ENCODE data around the gene RPP25. TPM values are rescaled to one million over a fixed set of nuclear protein-coding genes. Genes with fewer than 3 reads are reported as not detected.
"Not testable (repeated sequence)": the region's sequence is repeated elsewhere in the genome, so short reads cannot be mapped to it uniquely, and the experiment has no call there.

RPP25 gene
- total RNA-seq, 4 donors from 2014 or later: 10.1 to 28.4 (median 16.5) TPM

DNA sequence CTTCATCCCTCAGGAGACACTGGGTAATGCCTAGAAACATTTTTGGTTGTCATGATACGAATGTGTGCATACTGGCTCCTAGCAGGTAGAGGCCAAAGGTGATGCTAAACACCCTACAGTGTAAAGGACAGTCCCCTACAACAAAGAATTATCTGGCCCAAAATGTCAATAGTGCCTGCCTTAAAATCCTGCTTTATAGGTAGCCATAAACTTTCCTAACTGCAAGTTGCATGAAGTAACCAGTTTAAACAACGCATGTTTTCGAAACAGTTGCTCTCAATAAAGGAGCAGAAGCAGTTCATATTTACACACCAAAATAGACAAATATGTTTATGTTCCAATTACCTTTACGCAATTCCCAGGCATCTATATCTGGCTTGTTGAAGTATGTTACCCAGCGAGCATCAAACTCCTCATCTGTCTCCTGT lies 27.8 kb downstream of the RPP25 start:
- intact Hi-C loops (cut with DNase I; ENCODE audit: low total_unique reads): no loop called here
- Histone ChIP-seq H3K9me3 (no peaks in the 10 kb centered on the region), H3K36me3 (peaks cover 0 to 40% (median 15%) of the 10 kb centered on the region in 4 donors), H3K27me3 (no peaks in the 10 kb centered on the region), H3K4me3 (no peak overlapping the region), H3K27ac (peak overlapping the region in 3 of 4 donors; percentile 16 to 70 (median 63)), H3K4me1 (peaks cover 5 to 48% (median 29%) of the 10 kb centered on the region in 4 donors)
- in situ Hi-C loops (cut with MboI; ENCODE audit: low pct_ligation_motif_present in 1 of 4, low pct_unique_long_range_greater_than_20kb in 1 of 4, low sequenced_read_pairs in 3 of 4): loop anchor here in 2 of 4 donors (25.0 kb wide), 1 partner anchor 291 kb away; no protein-coding TSS in a partner anchor
- no peak for DNase-seq
- whole genome bisulfite sequencing, 2 donors (ENCODE audit: low coverage in 1 of 2): 37 to 57% methylated on average over 4 to 5 of the region's 5 CpGs
- peak in 1 of 3 donors; percentile 52 for TF ChIP-seq POLR2AphosphoS5 (IDR thresholded peaks at IDR 0.05)
- TF ChIP-seq, protein P1, sequence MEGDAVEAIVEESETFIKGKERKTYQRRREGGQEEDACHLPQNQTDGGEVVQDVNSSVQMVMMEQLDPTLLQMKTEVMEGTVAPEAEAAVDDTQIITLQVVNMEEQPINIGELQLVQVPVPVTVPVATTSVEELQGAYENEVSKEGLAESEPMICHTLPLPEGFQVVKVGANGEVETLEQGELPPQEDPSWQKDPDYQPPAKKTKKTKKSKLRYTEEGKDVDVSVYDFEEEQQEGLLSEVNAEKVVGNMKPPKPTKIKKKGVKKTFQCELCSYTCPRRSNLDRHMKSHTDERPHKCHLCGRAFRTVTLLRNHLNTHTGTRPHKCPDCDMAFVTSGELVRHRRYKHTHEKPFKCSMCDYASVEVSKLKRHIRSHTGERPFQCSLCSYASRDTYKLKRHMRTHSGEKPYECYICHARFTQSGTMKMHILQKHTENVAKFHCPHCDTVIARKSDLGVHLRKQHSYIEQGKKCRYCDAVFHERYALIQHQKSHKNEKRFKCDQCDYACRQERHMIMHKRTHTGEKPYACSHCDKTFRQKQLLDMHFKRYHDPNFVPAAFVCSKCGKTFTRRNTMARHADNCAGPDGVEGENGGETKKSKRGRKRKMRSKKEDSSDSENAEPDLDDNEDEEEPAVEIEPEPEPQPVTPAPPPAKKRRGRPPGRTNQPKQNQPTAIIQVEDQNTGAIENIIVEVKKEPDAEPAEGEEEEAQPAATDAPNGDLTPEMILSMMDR (IDR thresholded peaks at IDR 0.05): no peak

DNA sequence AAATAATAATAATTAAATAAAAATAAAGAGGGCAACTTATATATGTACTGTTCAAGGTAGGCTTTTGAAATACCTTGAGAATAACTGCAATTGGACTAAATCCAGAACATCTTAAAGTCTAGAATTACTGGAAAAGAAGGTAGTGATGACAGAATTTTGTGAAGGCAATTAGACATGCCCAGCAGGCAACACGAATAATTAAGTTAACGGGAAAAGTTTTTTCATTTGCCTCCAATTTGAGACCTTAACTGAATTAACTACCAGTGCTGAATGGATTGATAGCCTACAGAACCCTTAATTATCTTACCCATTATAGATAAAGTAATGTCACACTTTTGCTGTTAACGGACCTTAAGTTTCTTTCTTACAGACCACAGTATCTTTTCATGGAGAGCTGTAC lies 32.0 kb downstream of the RPP25 start:
- no peak for DNase-seq
- intact Hi-C loops (cut with DNase I; ENCODE audit: low total_unique reads): no loop called here
- Histone ChIP-seq H3K4me3 (no peak overlapping the region), H3K27me3 (no peaks in the 10 kb centered on the region), H3K27ac (no peak overlapping the region), H3K36me3 (peaks cover 0 to 75% (median 37%) of the 10 kb centered on the region in 4 donors), H3K4me1 (peaks cover 0 to 13% (median 6%) of the 10 kb centered on the region in 4 donors), H3K9me3 (no peaks in the 10 kb centered on the region)
- no peak for TF ChIP-seq POLR2AphosphoS5 (IDR thresholded peaks at IDR 0.05)
- TF ChIP-seq POLR2A (IDR thresholded peaks at IDR 0.05): no peak
- TF ChIP-seq, protein P1 (IDR thresholded peaks at IDR 0.05): no peak
- TF ChIP-seq EP300 (IDR thresholded peaks at IDR 0.05; ENCODE audit: low read depth): no peak
- in situ Hi-C loops (cut with MboI; ENCODE audit: low pct_ligation_motif_present in 1 of 4, low pct_unique_long_range_greater_than_20kb in 1 of 4, low sequenced_read_pairs in 3 of 4): no loop called here
- 94 to 97% methylated on average over 3 of the region's 3 CpGs for WGBS, 2 donors (ENCODE audit: low coverage in 1 of 2)

DNA sequence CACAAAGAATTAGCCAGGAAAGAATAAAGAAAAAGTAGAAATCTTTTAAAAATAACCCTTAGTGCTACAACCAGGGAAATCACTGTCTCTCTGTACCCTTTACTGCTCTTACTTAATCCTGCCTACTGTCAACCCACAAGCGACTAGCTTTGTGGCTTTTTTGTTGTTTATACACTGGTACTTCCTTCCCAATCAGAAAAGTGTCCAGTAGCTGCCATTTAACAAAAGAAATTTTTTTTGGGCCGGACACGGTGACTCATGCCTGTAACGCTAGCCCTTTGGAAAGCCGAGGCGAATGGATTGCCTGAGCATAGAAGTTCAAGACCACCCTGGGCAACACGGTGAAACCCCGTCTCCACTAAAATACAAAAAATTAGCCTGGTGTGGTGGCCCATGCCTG lies 36.1 kb downstream of the RPP25 start:
- Histone ChIP-seq H3K4me3 (no peak overlapping the region), H3K4me1 (no peaks in the 10 kb centered on the region), H3K9me3 (no peaks in the 10 kb centered on the region), H3K36me3 (peaks cover 0 to 91% (median 49%) of the 10 kb centered on the region in 4 donors), H3K27ac (no peak overlapping the region), H3K27me3 (no peaks in the 10 kb centered on the region)
- WGBS, 2 donors (ENCODE audit: low coverage in 1 of 2): 84 to 85% methylated on average over 8 of the region's 8 CpGs
- DNase-seq: no peak
- in situ Hi-C loops (cut with MboI; ENCODE audit: low pct_ligation_motif_present in 1 of 4, low pct_unique_long_range_greater_than_20kb in 1 of 4, low sequenced_read_pairs in 3 of 4): no loop called here
- TF ChIP-seq POLR2AphosphoS5 (IDR thresholded peaks at IDR 0.05) (no peak), POLR2A (IDR thresholded peaks at IDR 0.05) (no peak), EP300 (IDR thresholded peaks at IDR 0.05; ENCODE audit: low read depth) (no peak)
- TF ChIP-seq, protein P1 (IDR thresholded peaks at IDR 0.05): no peak
- intact Hi-C loops (cut with DNase I; ENCODE audit: low total_unique reads): no loop called here

DNA sequence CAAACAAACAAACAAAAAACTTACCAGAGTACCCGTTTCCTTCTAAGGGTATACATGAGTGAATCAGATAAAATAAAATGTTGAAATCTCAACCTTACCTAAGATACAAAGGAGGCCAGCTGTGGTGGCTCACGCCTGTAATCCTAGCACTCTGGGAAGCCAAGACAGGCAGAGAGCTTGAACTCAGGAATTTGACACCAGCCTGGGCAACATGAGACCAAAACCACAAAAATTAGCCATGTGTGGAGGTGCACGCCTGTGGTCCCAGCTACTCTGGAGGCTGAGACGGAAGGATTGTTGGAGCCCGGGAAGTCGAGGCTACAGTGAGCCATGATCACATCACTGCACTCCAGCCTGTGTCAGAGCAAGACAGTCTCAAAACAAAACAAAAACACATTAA lies 38.9 kb downstream of the RPP25 start:
- no peaks in the 10 kb centered on the region for H3K27me3 ChIP-seq
- H3K9me3 ChIP-seq: no peaks in the 10 kb centered on the region
- in situ Hi-C loops (cut with MboI; ENCODE audit: low pct_ligation_motif_present in 1 of 4, low pct_unique_long_range_greater_than_20kb in 1 of 4, low sequenced_read_pairs in 3 of 4): no loop called here
- TF ChIP-seq, protein P1 (IDR thresholded peaks at IDR 0.05): no peak
- H3K4me1 ChIP-seq: no peaks in the 10 kb centered on the region
- no peak for DNase-seq
- intact Hi-C loops (cut with DNase I; ENCODE audit: low total_unique reads): no loop called here
- no peak overlapping the region for H3K27ac ChIP-seq
- no peak overlapping the region for H3K4me3 ChIP-seq
- H3K36me3 ChIP-seq: peaks cover 0 to 78% (median 44%) of the 10 kb centered on the region in 4 donors
- 80 to 91% methylated on average over 1 to 6 of the region's 6 CpGs for WGBS, 2 donors (ENCODE audit: low coverage in 1 of 2)

DNA sequence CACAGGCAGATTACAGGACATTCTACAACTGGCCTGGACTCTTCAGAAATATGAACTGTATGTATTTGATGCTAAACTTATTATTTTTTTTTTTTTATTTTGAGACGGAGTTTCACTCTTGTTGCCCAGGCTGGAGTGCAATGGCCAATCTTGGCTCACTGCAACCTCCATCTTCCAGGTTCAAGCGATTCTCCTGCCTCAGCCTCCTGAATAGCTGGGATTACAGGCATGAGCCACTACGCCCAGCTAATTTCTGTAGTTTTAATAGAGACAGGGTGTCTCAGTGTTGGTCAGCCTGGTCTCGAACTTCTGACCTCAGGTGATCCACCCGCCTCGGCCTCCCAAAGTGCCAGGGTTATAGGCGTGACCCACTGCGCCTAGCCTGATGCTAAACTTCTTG lies 42.8 kb downstream of the RPP25 start:
- DNase-seq; H3K27ac ChIP-seq; H3K4me1 ChIP-seq; H3K4me3 ChIP-seq; intact Hi-C loops (cut with DNase I; ENCODE audit: low total_unique reads); in situ Hi-C loops (cut with MboI; ENCODE audit: low pct_ligation_motif_present in 1 of 4, low pct_unique_long_range_greater_than_20kb in 1 of 4, low sequenced_read_pairs in 3 of 4); H3K27me3 ChIP-seq; H3K9me3 ChIP-seq: not testable (repeated sequence)
- WGBS, 2 donors (ENCODE audit: low coverage in 1 of 2): 97 to 98% methylated on average over 4 to 8 of the region's 8 CpGs
- peaks cover 0 to 62% (median 28%) of the 10 kb centered on the region in 4 donors for H3K36me3 ChIP-seq
